Peyer's patch (tissue), 4 donors: Measurements from ENCODE around the gene EFL1.

ENCODE experiments used
- CTCF ChIP-seq, 6 experiments: fragments of 450-650 bp in 4 of 6; fragments of 200-600 bp in 2 of 6; sonication (generic) in 1 of 6; IDR thresholded peaks; one replicate each; pipeline ENCODE4 v1.5.1; 2017 to 2019; ENCODE audit warnings: antibody characterized with exemption in 6 of 6, mild to moderate bottlenecking in 3 of 6, moderate library complexity in 1 of 6
- POLR2A ChIP-seq, 2 donors: fragments of 450-650 bp; IDR thresholded peaks; one replicate each; pipeline ENCODE4 v1.5.1; 2017; ENCODE audit warnings: antibody characterized with exemption in 2 of 2, mild to moderate bottlenecking in 2 of 2, moderate library complexity in 2 of 2

GRCh38 chr15:82307714-82308081, 45.2 kb upstream of the EFL1 start:
- no peak for TF ChIP-seq CTCF (IDR thresholded peaks at IDR 0.05)
- TF ChIP-seq POLR2A (IDR thresholded peaks at IDR 0.05), result no peak
